H1 (cell line): Measurements from ENCODE around the gene NOVA1. TPM values are rescaled to one million over a fixed set of nuclear protein-coding genes. Genes with fewer than 3 reads are reported as not detected.

ENCODE experiments used
- CTCF ChIA-PET: fragments of 300-600 bp; sonication (Branson Sonifier 250); formaldehyde crosslinking; loops from one replicate; lab custom pipeline; 2021; ENCODE audit not compliant: partially characterized antibody; lab: Charles Lee
- POLR2A ChIA-PET: fragments of 300-600 bp; sonication (Branson Sonifier 250); formaldehyde crosslinking; loops from one replicate; lab custom pipeline; 2021; ENCODE audit warnings: inconsistent platforms; ENCODE audit not compliant: partially characterized antibody; lab: Charles Lee
- DNase-seq, 2 experiments: peaks; one replicate each; pipeline versions ENCODE4 v3.0.0 to v3.0.0-alpha.2; 2010 to 2022; ENCODE audit warnings: low spot score in 2 of 2, low read depth in 1 of 2, mixed read lengths in 1 of 2
- FAIRE-seq: peaks from 2 replicates; lab custom pipeline; 2011; peaks lifted over from hg19 to GRCh38; lab: Jason Lieb, UNC
- H2AFZ ChIP-seq: 2 replicates; pipeline ENCODE4 v1.8.1; 2012; ENCODE audit warnings: low read length, inconsistent platforms
- H2AK5ac ChIP-seq: 2 replicates; pipeline ENCODE4 v1.6.1; 2013; ENCODE audit warnings: low read depth, low read length
- H2BK120ac ChIP-seq: replicated peaks from 2 replicates; pipeline ENCODE3; 2013; ENCODE audit warnings: low read depth, low read length, inconsistent platforms
- H2BK12ac ChIP-seq: 2 replicates; pipeline ENCODE4 v1.6.1; 2013; ENCODE audit warnings: low read depth, low read length
- H2BK15ac ChIP-seq: 2 replicates; pipeline ENCODE4 v1.6.1; 2013; ENCODE audit warnings: low read length
- H2BK20ac ChIP-seq: 2 replicates; pipeline ENCODE4 v1.6.1; 2013; ENCODE audit warnings: low read length
- H2BK5ac ChIP-seq: 2 replicates; pipeline ENCODE4 v1.6.1; 2013; ENCODE audit warnings: low read depth, low read length
- H3K14ac ChIP-seq: 2 replicates; pipeline ENCODE4 v1.6.1; 2013; ENCODE audit warnings: inconsistent platforms; ENCODE audit not compliant: insufficient read length
- H3K18ac ChIP-seq: 2 replicates; pipeline ENCODE4 v1.6.1; 2013; ENCODE audit warnings: low read length; ENCODE audit errors: extremely low read depth
- H3K23ac ChIP-seq: 2 replicates; pipeline ENCODE4 v1.6.1; 2013; ENCODE audit warnings: inconsistent platforms; ENCODE audit not compliant: insufficient read length
- H3K23me2 ChIP-seq: 2 replicates; pipeline ENCODE4 v1.6.1; 2013; ENCODE audit warnings: low read depth, low read length
- H3K27ac ChIP-seq: 2 replicates; pipeline ENCODE4 v1.6.1; 2011; ENCODE audit warnings: low read depth, low read length, inconsistent platforms
- H3K27me3 ChIP-seq, 4 experiments: replicated peaks in 1 of 4; 1 replicate in 1 of 4; 2 replicates in 3 of 4; pipeline versions ENCODE4 v1.6.1 to v1.8.1; 2011 to 2013; ENCODE audit warnings: low read length in 3 of 4, mild to moderate bottlenecking in 3 of 4, inconsistent platforms in 2 of 4, mixed read lengths in 2 of 4, moderate library complexity in 1 of 4; ENCODE audit not compliant: control insufficient read depth in 3 of 4, insufficient read depth in 3 of 4; ENCODE audit errors: extremely low read depth in 1 of 4
- H3K36me3 ChIP-seq, 4 experiments: 2 replicates each; pipeline versions ENCODE4 v1.6.1 to v1.8.1; 2011 to 2013; ENCODE audit warnings: mild to moderate bottlenecking in 4 of 4, low read length in 3 of 4, moderate library complexity in 2 of 4, control low read depth in 1 of 4, inconsistent platforms in 1 of 4; ENCODE audit not compliant: insufficient read depth in 4 of 4, control insufficient read depth in 2 of 4
- H3K4ac ChIP-seq: replicated peaks from 2 replicates; pipeline ENCODE3; 2013; ENCODE audit warnings: low read length, low read depth, mixed read lengths, inconsistent platforms; ENCODE audit not compliant: insufficient read length
- H3K4me1 ChIP-seq, 4 experiments: replicated peaks in 1 of 4; 1 replicate in 1 of 4; 2 replicates in 3 of 4; pipeline versions ENCODE4 v1.6.1 to v1.8.1; 2011 to 2013; ENCODE audit warnings: low read length in 3 of 4, inconsistent platforms in 2 of 4, mixed read lengths in 1 of 4; ENCODE audit not compliant: insufficient read depth in 4 of 4, control insufficient read depth in 3 of 4
- H3K4me2 ChIP-seq, 2 experiments: 2 replicates each; pipeline versions ENCODE4 v1.6.1 to v1.8.1; 2011 to 2013; ENCODE audit warnings: low read depth in 2 of 2, low read length in 2 of 2, control low read depth in 1 of 2, inconsistent platforms in 1 of 2, mild to moderate bottlenecking in 1 of 2; ENCODE audit not compliant: insufficient read depth in 1 of 2
- H3K4me3 ChIP-seq, 4 experiments: fragments of 200-600, 300-600 bp in 1 of 4; sonication (generic), shearing (Covaris generic), sonication (Bioruptor Twin) in 1 of 4; 2 replicates each; pipeline versions ENCODE4 v1.5.1 to v1.8.1; 2011 to 2016; ENCODE audit warnings: low read length in 4 of 4, low read depth in 3 of 4, control low read depth in 2 of 4, inconsistent platforms in 2 of 4, mild to moderate bottlenecking in 2 of 4, mixed read lengths in 1 of 4, moderate library complexity in 1 of 4; ENCODE audit not compliant: insufficient read depth in 2 of 4; ENCODE audit errors: extremely low read depth in 1 of 4
- H3K56ac ChIP-seq: replicated peaks from 2 replicates; pipeline ENCODE3; 2013; ENCODE audit warnings: low read depth, mild to moderate bottlenecking, mixed read lengths, low read length, inconsistent platforms; ENCODE audit not compliant: insufficient read length
- H3K79me1 ChIP-seq: 2 replicates; pipeline ENCODE4 v1.6.1; 2013; ENCODE audit warnings: low read depth, low read length, control low read depth
- H3K79me2 ChIP-seq, 2 experiments: 2 replicates each; pipeline versions ENCODE4 v1.6.1 to v1.8.1; 2012 to 2013; ENCODE audit warnings: low read length in 2 of 2, mild to moderate bottlenecking in 2 of 2, inconsistent platforms in 1 of 2; ENCODE audit not compliant: insufficient read depth in 2 of 2, control insufficient read depth in 1 of 2
- H3K9ac ChIP-seq, 4 experiments: replicated peaks in 1 of 4; 1 replicate in 1 of 4; 2 replicates in 3 of 4; pipeline versions ENCODE4 v1.6.1 to v1.8.1; 2011 to 2013; ENCODE audit warnings: low read depth in 3 of 4, low read length in 3 of 4, control low read depth in 2 of 4, mild to moderate bottlenecking in 2 of 4, moderate library complexity in 2 of 4, inconsistent platforms in 1 of 4; ENCODE audit errors: extremely low read depth in 1 of 4
- H3K9me3 ChIP-seq, 2 experiments: 2 replicates each; pipeline versions ENCODE4 v1.6.1 to v1.8.1; 2012 to 2013; ENCODE audit warnings: mild to moderate bottlenecking in 2 of 2, moderate library complexity in 2 of 2, control low read depth in 1 of 2, inconsistent platforms in 1 of 2, low read depth in 1 of 2, low read length in 1 of 2, mixed read lengths in 1 of 2; ENCODE audit not compliant: insufficient read depth in 2 of 2
- H4K20me1 ChIP-seq, 2 experiments: replicated peaks in 1 of 2; 2 replicates each; pipeline versions ENCODE3 to v1.8.1; 2011 to 2013; ENCODE audit warnings: inconsistent platforms in 2 of 2, low read length in 2 of 2, mild to moderate bottlenecking in 1 of 2; ENCODE audit not compliant: insufficient read depth in 2 of 2, control insufficient read depth in 1 of 2
- H4K5ac ChIP-seq: 2 replicates; pipeline ENCODE4 v1.6.1; 2013; ENCODE audit warnings: low read length, low read depth, mixed read lengths, inconsistent platforms; ENCODE audit not compliant: insufficient read length
- H4K8ac ChIP-seq: 2 replicates; pipeline ENCODE4 v1.8.0; 2013; ENCODE audit warnings: mild to moderate bottlenecking, moderate library complexity, low read length, inconsistent platforms; ENCODE audit not compliant: insufficient read depth; ENCODE audit errors: extremely low read depth
- H4K91ac ChIP-seq: replicated peaks from 2 replicates; pipeline ENCODE3; 2013; ENCODE audit warnings: low read length, mixed read lengths, inconsistent platforms; ENCODE audit not compliant: insufficient read length
- BACH1 ChIP-seq: IDR thresholded peaks from 2 replicates; pipeline ENCODE4 v1.6.1; 2012; ENCODE audit warnings: low read length, improper control_type of control experiment
- CEBPB ChIP-seq: IDR thresholded peaks from 2 replicates; pipeline ENCODE4 v1.6.1; 2012; ENCODE audit warnings: low read depth, low read length
- EGR1 ChIP-seq: IDR thresholded peaks from 2 replicates; pipeline ENCODE4 v1.6.1; 2011; ENCODE audit warnings: low read depth, low read length, borderline replicate concordance
- HDAC6 ChIP-seq: IDR thresholded peaks from one replicate; pipeline ENCODE4 v1.7.1; 2012; ENCODE audit warnings: low read depth, mild to moderate bottlenecking, inconsistent platforms, low read length, moderate library complexity
- JUN ChIP-seq: IDR thresholded peaks from 2 replicates; pipeline ENCODE4 v1.6.1; 2011; ENCODE audit warnings: low read depth, mild to moderate bottlenecking, improper control_type of control experiment, low read length
- NRF1 ChIP-seq: IDR thresholded peaks from 2 replicates; pipeline ENCODE4 v1.6.1; 2011; ENCODE audit warnings: mild to moderate bottlenecking, low read depth, low read length, improper control_type of control experiment
- RBBP5 ChIP-seq: IDR thresholded peaks from 2 replicates; pipeline ENCODE4 v1.7.1; 2012; ENCODE audit warnings: low read depth, mild to moderate bottlenecking, inconsistent platforms, low read length, moderate library complexity, borderline replicate concordance
- SIRT6 ChIP-seq: IDR thresholded peaks from one replicate; pipeline ENCODE4 v1.7.1; 2012; ENCODE audit warnings: low read length, inconsistent platforms
- TCF12 ChIP-seq: IDR thresholded peaks from 2 replicates; pipeline ENCODE4 v1.6.1; 2011; ENCODE audit warnings: low read depth, mild to moderate bottlenecking, low read length
- USF2 ChIP-seq: IDR thresholded peaks from 2 replicates; pipeline ENCODE4 v1.6.1; 2011; ENCODE audit warnings: low read length, improper control_type of control experiment
- WGBS, 2 experiments: shearing (Covaris generic) in 1 of 2; methylation state at CpG; one replicate each; pipeline versions ENCODE4 v1.1.6 to v1.1.7; 2013 to 2015; ENCODE audit warnings: low lambda C conversion rate in 2 of 2, mixed read lengths in 2 of 2, inconsistent platforms in 1 of 2, low coverage in 1 of 2, missing lambda C conversion rate in 1 of 2; ENCODE audit not compliant: insufficient replicate concordance in 2 of 2, insufficient coverage in 1 of 2, insufficient read length in 1 of 2; ENCODE audit errors: extremely low coverage in 1 of 2, missing lambda C conversion rate in 1 of 2; 5-methylcytosine and 5-hydroxymethylcytosine counted together
- polyA plus RNA-seq, 7 experiments: library from polyadenylated mRNA; depleted of rRNA in 3 of 7; stranded (reverse) in 5 of 7; unstranded in 2 of 7; fragments of >200 nt in 5 of 7; fragments of 200-250 nt in 2 of 7; gene quantifications; 1 replicate in 5 of 7; 2 replicates in 1 of 7; 4 replicates in 1 of 7; pipeline versions ENCODE4 v1.2.1 to v1.2.3, GENCODE V29; 2011 to 2013; ENCODE audit warnings: missing spikeins in 2 of 7, mixed read lengths in 2 of 7
- total RNA-seq: library from RNA; stranded (reverse); fragmentation: NEBNext Ultra II Directional; extraction: Animal tissue kit (Norgen Biotek cat#: 25700); gene quantifications from 2 replicates; pipeline ENCODE4 v1.2.1, GENCODE V29; 2021

NOVA1 gene
- total and polyA plus RNA-seq, 2 of the 8 experiments (the other 6 are each of a cell fraction or from before 2014, with no cell fraction given), result 6.8 to 12.7 TPM

DNA sequence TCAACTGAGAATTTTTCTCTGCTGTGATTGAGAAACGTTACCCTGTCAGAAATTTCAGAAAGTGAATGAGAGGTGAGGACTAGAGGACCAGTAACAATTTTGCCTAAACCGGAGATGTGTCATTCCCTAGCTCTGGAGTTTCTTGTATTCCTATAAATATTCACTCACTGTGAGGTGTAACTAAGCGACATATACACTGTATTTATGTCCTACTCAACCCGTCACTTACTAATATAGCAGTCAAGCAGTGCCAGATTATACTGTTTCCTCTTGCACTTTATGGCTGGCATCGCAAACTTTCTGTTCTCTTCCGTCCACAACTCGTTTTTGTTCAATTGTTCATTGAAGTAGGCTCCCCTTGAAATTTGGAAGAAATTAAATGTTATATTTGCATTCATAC, 192.9 kb downstream of the NOVA1 start:
- no peak overlapping the region for H3K18ac ChIP-seq
- POLR2A ChIA-PET, result no interaction called here
- H2BK20ac ChIP-seq, result no peak overlapping the region
- H3K4ac ChIP-seq, result no peak overlapping the region
- H4K20me1 ChIP-seq, result no peaks in the 10 kb centered on the region
- no peak for DNase-seq
- CTCF ChIA-PET, result interaction anchor here (1.1 kb wide), 1 partner anchor 11 kb away, joined by 3 read pairs; no protein-coding TSS in a partner anchor
- no peak overlapping the region for H4K8ac ChIP-seq
- TF ChIP-seq HDAC6 (no peak), CEBPB (no peak), BACH1 (no peak), TCF12 (no peak), JUN (no peak), EGR1 (no peak), RBBP5 (no peak), USF2 (no peak), NRF1 (no peak), SIRT6 (no peak)
- TF ChIP-seq, all 59 proteins: peak for 0
- no peak for FAIRE-seq
- Histone ChIP-seq H4K5ac (no peak overlapping the region), H3K27me3 (no peaks in the 10 kb centered on the region), H4K91ac (no peak overlapping the region), H3K36me3 (no peaks in the 10 kb centered on the region), H2BK12ac (no peak overlapping the region), H2BK15ac (no peak overlapping the region), H3K4me2 (no peak overlapping the region), H3K79me2 (no peaks in the 10 kb centered on the region), H3K23me2 (no peaks in the 10 kb centered on the region), H3K4me1 (no peaks in the 10 kb centered on the region), H2AK5ac (no peak overlapping the region), H3K9ac (no peak overlapping the region), H3K9me3 (no peaks in the 10 kb centered on the region), H3K56ac (no peak overlapping the region), H3K27ac (no peak overlapping the region), H2AFZ (no peak overlapping the region), H2BK5ac (no peak overlapping the region), H3K14ac (no peak overlapping the region), H3K79me1 (no peaks in the 10 kb centered on the region), H3K23ac (no peak overlapping the region), H2BK120ac (no peak overlapping the region), H3K4me3 (no peak overlapping the region)
- 88% methylated on average over 7 of the region's 7 CpGs; no CpG with 5 or more reads in 1 of the 2 experiments for WGBS, 2 experiments
